Stimulated activated CD4-positive, alpha-beta T cell treated with anti-CD3 and anti-CD28 coated beads, Interleukin-15, amount 100 ng/mL, for 24 hours (primary cell): ENCODE data around the gene TMEM150B.

Source experiments
- DNase-seq: peaks from one replicate; pipeline ENCODE4 v3.0.0-alpha.2; 2020

Gene TMEM150B

GRCh38 chr19:55304279-55304978 lies 20.7 kb downstream of the TMEM150B start:
- DNase-seq = peak; percentile 53

DNA sequence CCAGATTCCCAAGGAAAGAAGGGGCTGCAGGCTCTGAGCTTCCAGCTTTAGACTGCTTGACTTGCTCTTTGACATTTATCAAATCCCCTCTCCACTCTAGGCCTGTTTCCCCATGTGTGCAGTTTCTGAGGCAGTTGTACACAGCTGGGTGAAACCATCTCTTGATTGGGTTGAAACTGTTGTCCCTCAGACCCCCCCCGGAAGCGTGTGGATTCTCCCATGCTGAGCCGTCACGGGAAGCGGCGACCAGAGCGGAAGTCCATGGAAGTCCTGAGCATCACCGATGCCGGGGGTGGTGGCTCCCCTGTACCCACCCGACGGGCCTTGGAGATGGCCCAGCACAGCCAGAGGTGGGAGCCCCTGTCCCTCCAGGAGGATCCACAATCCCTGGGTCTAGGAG lies 21.7 kb downstream of the TMEM150B start:
- no peak for DNase-seq

- no peak for DNase-seq
Measured at GRCh38 chr19:55302318-55302703, 22.8 kb downstream of the TMEM150B start.

- DNase-seq = peak; percentile 97
Measured at GRCh38 chr19:55301459-55302317, 23.5 kb downstream of the TMEM150B start.

GRCh38 chr19:55300886-55301458 lies 24.2 kb downstream of the TMEM150B start:
- no peak for DNase-seq

DNA sequence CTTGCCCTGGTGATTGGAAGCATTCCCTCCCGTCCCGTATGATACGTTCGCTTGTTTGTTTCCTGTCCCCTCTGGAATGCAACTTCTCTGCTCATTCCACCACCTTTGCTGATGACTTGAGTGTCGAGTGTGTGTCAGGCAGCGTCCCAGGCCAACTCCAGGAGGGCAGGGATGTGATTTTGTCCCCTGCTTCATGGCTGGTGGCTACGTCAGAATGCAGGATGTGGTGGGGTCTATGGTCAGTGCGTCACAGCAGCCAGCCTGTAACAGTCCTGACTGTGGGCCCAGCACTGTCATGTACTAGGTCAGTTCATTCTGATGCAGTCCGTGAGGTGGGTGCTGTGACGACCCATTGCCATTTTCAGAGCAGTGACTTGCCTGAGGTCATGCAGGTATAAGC lies 25.1 kb downstream of the TMEM150B start:
- DNase-seq = no peak

GRCh38 chr19:55297267-55297666 lies 27.9 kb downstream of the TMEM150B start:
- no peak for DNase-seq

DNA sequence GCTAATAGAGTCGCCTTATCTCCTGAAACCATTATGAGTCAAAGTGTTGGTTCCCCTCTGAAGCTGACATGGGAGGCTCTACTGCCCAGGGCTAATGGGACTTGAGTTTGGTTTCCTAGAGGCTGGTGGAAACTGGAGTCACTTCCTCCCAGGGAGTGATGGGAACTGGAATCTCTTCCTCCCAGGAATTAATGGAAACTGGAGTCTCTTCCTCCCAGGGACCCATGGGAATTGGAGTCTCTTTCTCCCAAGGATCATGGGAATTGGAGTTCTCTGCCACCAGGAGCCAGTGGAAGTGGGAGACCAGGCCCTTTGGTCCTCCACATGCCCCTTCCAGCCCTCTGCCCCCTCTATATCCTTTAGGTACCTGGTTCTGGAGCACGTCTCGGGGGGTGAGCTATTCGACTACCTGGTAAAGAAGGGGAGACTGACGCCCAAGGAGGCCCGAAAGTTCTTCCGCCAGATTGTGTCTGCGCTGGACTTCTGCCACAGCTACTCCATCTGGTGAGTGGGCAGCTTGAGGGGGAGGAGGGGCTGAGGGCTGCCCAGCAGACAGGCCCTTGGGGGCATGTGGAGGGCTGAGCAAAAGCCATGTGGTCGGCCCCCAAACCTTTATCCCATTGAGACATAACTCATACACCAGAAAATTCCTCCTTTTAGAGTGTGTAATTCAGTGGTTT lies 35.9 kb downstream of the TMEM150B start:
- DNase-seq = no peak

DNA sequence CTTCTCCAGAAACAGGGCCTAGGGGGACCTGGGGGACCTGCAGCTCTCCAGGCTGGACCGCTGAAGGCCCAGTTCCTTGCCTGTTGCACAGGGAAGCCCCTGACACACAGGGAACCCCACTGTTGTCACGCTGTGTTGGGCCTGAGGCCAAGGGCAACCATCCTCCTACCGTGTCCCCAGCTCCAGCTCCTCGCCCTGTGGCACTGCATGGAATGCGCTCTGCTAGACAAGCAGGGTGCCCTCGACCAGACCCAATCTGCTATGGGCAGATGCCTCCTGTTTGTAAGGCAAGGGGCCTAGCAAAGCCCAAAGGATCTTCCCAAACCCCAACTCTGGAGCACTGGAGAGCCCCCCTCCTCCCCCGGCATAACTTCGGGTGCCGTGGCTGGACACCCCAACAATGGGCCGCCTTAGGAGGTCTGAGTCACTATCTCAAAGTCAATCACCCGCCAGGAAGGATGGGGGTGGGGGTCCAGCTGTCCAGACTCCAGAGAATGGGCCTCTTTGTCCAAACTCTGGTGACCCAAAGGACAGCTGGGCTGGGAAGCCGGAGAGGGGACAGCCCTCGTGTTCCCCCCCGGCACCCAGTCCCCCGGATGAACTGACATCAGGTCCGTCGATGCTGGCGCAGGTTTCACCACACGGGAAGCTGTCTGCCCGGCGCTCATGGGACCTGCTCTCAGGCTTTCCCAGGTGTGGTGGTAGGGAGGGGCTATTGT lies 37.6 kb downstream of the TMEM150B start:
- DNase-seq = no peak

GRCh38 chr19:55285229-55285890 lies 39.8 kb downstream of the TMEM150B start:
- DNase-seq = no peak

- DNase-seq = no peak
Measured at GRCh38 chr19:55284405-55285058, 40.6 kb downstream of the TMEM150B start.

GRCh38 chr19:55283548-55284377 lies 41.4 kb downstream of the TMEM150B start, which contains the start of gene BRSK1:
Gene BRSK1, plus strand, starts transcription at chr19:55283997. Its CDS starts 446 bp downstream, at chr19:55284443.
- peak; percentile 58 for DNase-seq

DNA sequence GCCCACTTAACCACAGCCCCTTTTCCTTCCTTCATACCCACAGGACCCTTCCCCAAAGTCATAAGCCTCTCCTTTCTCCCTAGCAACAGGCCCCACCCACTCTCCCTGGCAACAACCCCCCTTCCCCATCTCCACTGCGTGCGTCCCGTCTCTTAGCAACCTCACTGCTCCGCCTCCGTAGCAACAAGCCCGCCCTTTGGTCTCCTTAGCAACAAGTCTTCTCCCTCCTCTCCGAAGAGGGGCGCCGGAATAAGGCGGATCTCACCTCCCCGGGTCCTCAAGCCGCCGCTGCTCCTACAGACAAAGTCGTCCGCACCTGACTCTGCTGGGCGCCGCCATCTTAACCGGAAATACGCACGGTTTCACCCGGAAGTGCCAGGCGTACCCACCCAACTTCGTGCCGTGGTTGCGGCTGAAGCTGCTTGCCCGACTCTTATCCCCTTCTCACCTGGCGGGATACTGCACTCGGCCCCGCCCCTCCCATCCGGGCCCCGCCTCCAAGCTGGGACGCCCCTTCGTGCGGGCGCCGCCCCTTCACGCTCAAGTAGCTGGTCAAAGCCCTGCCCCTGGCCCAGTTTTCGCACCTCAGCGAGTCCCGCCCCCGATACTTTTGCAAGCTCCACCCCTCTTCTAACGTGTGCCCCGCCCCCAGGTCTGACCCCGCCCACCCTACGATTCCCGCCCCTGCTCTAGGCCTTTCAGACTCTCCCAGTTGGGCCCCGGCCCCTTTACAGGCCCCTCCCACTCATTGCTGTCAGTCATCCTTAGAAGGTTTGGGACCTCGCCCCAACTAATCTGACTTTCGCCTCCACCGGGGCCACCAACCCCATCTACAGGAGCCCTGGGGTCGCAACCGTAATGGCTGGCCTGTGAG lies 45.1 kb downstream of the TMEM150B start, which contains the start of gene HSPBP1:
Gene HSPBP1, minus strand, starts transcription at position 341 of the 874 bp plus-strand sequence. CDS start 502 bp downstream, outside the sequence.
- peak; percentile 96 for DNase-seq

DNA sequence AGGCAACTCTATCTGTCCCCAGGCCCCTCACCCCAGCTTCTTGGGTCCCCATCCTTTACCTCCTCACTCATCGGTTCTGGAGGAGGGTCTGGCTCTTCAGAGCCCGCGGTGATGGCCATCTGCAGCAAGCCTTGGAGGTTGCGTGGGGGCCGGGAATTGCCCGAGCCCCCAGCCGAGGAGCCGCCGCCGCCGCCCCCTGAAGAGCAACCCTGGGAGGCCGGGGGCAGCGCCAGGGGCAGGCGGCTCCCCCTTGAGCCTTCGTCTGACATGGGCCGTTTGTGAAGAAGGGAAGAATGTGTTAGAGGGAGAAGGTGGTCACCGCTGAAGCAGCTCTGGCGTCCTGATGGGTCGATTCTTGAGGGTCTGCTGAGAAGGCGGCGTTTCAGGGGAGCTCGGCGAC lies 45.8 kb downstream of the TMEM150B start:
- DNase-seq = no peak

DNA sequence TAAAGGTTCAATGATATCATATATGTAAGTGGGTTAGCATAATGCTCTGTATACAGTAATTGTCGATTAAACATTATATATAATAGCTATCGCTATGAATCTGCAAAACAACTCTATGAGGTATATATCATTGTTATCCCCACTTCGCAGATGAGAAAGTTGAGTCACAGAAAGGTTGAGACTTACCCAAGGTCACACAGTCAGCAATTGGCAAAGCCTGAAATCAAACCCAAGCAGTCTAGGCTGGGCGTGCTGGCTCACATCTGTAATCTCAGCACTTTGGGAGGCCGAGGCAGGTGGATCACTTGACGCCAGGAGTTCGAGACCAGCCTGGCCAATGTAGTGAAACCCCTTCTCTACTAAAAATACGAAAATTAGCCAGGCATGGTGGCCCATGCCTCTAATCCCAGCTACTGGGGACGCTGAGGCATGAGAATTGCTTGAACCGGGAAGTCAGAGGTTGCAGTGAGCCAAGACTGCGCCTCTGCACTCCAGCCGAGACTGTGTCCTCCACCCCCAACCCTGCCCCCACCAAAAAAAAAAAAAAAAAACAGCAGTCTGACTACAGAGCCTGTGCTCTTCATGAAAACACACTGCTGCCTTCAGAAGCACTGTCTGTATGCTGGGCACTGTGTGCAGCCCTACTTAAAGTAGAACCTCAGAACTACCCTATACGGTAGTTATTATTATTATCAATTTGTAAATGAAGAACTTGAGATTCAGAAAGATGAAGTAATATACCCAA lies 46.6 kb downstream of the TMEM150B start:
- DNase-seq = no peak

DNA sequence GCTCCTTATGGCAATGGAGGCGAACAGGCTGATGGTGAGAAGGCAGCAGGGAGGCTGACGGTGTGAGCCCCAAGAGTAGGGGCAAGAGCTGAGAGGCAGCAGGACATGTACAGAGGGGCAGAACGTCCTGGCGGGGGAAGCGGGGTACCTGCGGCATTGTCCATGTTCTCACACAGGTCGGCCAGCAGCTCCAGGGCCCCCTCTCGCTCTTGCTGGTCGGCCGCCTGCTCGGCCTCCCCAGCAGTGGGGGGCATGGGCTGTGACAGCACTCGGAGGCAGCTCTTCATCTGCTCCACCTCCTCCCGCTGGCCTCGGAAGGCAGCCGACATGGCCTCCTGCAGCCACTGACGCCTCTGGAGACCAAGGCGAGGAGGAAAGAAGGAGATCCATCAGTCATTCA lies 47.6 kb downstream of the TMEM150B start:
- no peak for DNase-seq

GRCh38 chr19:55276720-55277430 lies 48.3 kb downstream of the TMEM150B start:
- no peak for DNase-seq
